Activated gamma-delta T cell treated with anti-CD3 and anti-CD28 coated beads, Interleukin-2, amount 50 U/mL, for 16 hours (primary cell): ENCODE measurements around the gene SAMD11.
"Not testable (repeated sequence)": the region's sequence is repeated elsewhere in the genome, so short reads cannot be mapped to it uniquely, and the experiment has no call there.

Experiments
- DNase-seq: peaks from one replicate; pipeline ENCODE4 v3.0.0-alpha.2; 2020; ENCODE audit warnings: low read depth

The SAMD11 gene

DNA sequence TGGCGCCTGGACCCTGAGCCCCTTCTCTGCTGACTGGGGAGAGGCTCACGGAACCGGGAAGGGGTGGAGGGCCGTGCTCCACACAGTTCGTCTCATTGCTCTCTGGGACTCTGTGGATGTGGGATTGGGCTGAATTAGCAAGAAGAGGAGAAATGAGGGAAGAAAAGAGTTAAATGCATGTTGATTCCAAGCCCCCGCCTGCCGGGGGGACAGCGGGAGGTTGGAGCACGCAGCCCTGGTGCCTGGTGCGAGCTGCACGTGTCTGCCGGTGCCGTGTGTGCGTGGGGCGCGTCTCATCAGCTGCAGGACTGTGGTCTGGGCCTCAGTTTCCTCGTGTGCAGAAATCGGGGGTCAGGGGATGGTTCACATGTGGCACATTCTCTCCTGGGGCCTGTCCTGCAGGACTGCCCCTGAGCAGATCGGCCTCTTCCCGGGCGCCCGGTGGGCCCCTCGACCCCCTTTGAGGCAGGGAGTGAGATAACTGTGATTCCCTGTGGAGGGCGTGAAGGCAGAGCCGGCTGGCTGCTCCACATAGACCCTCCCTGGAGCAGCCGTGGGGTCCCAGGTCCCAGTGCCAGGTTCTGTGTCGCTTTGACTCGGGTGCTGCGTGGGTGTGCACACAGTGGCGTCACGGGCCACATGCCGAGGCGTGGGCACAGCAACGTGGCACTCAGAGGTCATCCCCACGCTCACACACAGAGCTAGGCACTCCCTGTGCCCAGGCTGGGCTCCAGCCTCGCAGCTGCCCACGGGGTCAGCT lies 11.4 kb downstream of the SAMD11 start:
- no peak for DNase-seq

DNA sequence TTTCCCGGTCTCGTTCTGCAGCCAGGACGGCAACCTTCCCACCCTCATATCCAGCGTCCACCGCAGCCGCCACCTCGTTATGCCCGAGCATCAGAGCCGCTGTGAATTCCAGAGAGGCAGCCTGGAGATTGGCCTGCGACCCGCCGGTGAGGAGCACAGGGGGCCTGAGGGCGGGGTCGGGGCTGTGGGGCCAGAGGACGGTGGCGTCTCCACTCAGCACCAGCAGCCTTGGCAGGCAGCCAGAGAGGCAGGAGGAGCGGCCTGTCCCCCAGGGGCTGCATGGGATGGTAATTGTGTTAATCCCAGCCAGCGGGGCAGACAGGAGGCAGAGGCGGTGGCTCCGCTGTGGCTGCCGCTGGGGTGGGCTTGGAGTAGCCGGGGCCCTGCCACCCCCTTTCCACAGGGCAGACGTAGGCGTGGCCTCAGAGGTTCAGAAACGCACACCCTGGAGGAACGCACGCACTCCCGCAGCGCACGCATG lies 12.1 kb downstream of the SAMD11 start:
- DNase-seq: no peak

GRCh38 chr1:936348-937264 lies 12.9 kb downstream of the SAMD11 start:
- DNase-seq: no peak

DNA sequence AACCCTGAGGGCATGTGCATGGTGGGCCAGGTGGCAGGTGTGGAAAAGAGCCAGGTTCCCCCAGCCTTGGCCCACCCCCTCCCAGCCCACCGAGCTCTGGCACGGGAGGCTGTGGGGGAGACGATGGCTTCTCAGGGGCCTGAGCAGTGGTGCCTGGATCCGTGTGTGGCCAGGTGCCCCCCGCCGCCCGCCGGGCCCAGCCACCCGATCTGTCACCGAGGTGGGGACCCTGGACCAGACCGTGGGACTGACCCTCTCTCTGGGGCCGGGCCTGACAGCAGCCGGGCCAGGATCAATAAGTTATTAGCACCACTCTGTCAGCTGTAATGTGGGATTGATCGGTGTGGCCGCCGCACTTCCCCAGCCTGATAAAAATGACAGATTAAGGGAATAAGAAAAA lies 13.8 kb downstream of the SAMD11 start:
- DNase-seq: no peak

GRCh38 chr1:938088-938683 lies 14.5 kb downstream of the SAMD11 start:
- DNase-seq: no peak

GRCh38 chr1:938711-939489 lies 15.2 kb downstream of the SAMD11 start:
- DNase-seq: no peak

DNA sequence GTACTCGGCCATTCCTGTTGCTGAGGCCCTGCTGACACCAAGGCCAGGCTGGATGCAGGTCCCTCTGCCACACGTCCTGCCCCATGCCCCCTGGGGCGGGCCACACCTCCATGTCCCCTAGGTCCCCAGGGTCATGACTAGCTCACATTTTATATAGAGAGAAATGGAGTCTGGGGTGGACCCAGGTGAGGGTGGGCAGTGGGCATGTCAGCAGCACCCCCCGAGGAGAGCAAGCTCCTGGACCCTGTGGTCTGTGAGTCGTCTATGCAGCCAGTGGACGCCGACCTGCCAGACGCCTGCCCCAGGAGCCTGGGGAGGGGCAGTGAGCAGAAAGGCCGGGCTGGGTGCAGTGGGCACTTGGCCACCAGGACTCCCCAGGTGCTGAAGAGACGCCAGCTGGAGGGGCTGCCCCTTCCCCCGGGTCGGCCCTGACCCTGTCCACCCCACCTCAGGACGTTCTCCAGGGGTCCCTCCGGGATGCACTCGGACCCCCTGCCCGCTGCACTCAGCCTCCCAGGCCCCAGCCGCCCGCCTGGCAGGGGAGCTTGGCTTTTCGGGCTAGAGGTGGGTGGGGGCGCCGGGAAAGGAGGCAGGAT lies 15.9 kb downstream of the SAMD11 start:
- DNase-seq: no peak

GRCh38 chr1:940107-941014 lies 16.6 kb downstream of the SAMD11 start:
- no peak for DNase-seq

DNA sequence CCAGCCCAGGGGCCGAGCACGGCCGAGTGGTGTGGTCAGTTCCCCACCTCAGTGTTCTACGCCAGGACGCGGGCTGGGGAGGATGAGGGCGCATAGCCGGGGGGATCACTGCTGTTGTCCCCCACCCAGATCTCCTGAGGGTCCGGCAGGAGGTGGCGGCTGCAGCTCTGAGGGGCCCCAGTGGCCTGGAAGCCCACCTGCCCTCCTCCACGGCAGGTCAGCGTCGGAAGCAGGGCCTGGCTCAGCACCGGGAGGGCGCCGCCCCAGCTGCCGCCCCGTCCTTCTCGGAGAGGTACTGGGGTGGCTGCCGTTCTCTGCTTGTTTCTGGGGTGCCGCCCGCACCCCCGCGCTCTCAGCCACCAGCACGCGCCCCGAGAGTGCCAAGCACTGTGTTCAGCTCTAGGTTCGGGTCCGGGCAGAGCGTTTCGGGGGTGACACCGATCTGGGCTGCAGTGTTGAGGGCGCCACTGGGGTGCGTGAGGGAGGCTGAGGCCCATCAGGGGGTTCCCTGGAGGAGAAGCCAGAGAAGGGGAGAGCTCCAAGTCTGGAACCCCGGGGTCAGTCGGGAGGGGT lies 17.4 kb downstream of the SAMD11 start:
- DNase-seq: no peak

DNA sequence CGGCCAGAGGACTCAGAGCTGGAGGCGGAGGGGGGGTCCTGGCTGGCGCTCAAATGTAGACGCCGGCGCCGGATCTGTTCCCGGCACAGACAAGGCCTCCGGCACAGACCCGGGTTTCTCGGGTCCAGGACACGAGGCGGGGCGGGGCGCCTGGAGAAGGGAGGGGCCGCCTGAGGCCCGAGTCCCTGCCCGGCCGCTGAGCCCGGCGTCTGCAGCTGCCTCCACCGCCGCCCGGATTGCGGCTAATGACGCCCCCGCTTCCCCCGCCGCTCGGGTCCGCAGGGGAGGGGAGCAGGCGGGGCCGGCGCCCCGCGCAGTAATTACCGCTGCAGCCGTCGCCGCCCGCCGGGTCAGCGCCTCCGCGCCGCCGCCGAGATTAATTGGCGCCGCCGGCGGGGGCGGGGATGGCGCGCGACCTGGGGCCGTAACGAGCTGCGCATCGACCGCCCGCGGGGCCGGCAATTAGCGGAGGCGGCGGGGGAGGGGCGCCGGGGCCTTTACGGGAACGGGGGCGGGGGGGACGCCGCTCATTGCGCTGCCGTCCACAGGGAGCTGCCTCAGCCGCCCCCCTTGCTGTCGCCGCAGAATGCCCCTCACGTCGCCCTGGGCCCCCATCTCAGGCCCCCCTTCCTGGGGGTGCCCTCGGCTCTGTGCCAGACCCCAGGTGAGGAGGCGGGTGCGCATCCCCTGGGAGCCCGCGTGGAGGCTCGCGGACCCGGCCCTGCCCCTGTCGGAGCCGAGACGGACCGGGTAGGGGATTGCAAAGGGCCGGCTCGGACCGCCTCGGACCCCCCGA lies 18.1 kb downstream of the SAMD11 start:
- DNase-seq: no peak

DNA sequence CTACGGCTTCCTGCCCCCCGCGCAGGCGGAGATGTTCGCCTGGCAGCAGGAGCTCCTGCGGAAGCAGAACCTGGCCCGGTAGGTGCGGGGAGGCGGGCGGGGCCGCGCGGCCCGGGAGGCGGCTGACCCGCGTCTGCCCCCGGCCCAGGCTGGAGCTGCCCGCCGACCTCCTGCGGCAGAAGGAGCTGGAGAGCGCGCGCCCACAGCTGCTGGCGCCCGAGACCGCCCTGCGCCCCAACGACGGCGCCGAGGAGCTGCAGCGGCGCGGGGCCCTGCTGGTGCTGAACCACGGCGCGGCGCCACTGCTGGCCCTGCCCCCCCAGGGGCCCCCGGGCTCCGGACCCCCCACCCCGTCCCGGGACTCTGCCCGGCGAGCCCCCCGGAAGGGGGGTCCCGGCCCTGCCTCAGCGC lies 18.7 kb downstream of the SAMD11 start:
- no peak for DNase-seq

DNA sequence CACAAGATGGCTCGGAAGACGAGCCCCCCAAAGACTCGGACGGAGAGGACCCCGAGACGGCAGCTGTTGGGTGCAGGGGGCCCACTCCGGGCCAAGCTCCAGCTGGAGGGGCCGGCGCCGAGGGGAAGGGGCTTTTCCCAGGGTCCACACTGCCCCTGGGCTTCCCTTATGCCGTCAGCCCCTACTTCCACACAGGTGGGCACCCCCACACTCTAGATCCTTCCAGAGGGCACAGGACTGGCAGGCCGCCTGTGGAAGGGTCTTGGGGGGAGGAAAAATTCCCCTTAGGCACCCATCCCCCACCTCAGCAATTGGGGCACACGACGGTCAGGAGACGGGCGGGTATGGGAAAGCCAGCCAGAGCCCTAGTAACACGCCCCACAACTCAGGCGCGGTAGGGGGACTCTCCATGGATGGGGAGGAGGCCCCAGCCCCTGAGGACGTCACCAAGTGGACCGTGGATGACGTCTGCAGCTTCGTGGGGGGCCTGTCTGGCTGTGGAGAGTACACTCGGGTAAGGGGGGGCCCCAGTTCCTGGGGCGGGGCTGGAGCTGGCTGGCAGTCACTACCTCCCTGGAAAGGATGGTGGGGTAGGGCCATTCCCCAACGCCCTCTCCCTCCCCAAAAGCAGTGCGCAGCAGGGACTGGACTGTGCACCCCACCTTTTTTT lies 19.3 kb downstream of the SAMD11 start:
- DNase-seq: no peak

- no peak for DNase-seq
Measured at GRCh38 chr1:943545-944340, 20.0 kb downstream of the SAMD11 start.

DNA sequence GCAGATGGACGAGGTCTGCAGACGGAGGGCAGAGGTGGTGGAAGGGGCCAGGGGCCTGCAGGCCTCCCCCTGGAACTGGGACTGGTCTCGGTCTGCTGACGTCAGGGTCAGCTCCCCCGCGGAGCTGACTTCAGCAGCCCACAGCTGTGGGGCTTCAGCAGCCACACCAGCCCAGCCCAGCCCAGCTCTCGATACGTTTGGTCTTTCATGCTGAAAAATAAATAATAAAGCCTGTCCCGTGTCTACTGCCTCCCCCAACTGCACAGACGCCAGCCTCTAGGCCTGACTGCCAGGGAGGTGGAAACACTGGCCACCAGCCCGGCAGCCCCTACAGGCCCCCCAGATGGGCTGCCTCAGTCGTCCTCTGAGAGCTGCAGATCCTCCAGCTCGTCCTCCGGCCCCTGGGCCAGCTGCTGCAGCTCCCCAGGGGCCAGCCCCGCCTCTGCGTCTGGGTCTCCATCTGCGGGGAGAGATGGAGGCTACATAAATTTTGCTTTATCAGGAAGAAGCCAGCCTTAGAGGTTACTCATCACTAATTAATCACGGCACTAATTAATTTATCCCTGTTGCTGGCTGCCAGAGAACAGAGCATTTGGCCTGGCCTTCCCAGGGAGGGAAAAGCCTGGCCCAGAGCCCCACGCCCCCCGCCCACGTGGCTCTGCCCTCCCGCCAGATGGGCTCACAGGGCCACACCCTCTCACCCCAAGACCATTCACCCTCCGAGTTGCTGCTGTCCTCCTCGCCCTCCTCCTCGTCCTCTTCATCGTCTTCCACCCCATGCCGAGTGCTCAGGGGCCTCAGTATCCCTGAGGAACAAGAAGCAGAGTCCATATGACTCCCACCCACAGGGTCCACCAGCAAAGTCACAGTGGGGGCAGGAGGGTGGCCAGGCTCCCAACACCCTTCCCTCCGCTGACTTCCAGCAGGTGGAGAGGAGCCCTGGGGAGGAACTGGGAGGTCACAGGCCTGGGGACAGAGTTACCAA lies 20.9 kb downstream of the SAMD11 start:
- DNase-seq: no peak

GRCh38 chr1:945688-946556 lies 22.2 kb downstream of the SAMD11 start:
- no peak for DNase-seq

- not testable (repeated sequence) for DNase-seq
Measured at GRCh38 chr1:946811-947210, 23.1 kb downstream of the SAMD11 start.
